ENCODE results near the gene ZNF709. TPM values are rescaled to one million over a fixed set of nuclear protein-coding genes. Genes with fewer than 3 reads are reported as not detected.
"Not testable (repeated sequence)": the region's sequence is repeated elsewhere in the genome, so short reads cannot be mapped to it uniquely, and the experiment has no call there.

Gene ZNF709
- total and polyA plus RNA-seq, 4 donors: 0.64 to 14.6 (median 1.9) TPM

- Histone ChIP-seq H3K4me3 (no peak overlapping the region), H3K27ac (ENCODE audit: low read depth in 1 of 2, low read length in 1 of 2) (no peak overlapping the region), H3K27me3 (ENCODE audit: control insufficient read depth in 3 of 3, insufficient read depth in 3 of 3, low read length in 2 of 3) (no peaks in the 10 kb centered on the region), H3K9me3 (ENCODE audit: control insufficient read depth in 4 of 4, insufficient read depth in 3 of 4, low read length in 3 of 4) (no peaks in the 10 kb centered on the region), H3K36me3 (ENCODE audit: control insufficient read depth in 4 of 4, insufficient read depth in 4 of 4, low read length in 4 of 4) (peaks cover 0 to 2% (median 0%) of the 10 kb centered on the region in 4 donors), H3K4me1 (ENCODE audit: control insufficient read depth in 5 of 5, insufficient read depth in 5 of 5, low read length in 5 of 5) (peaks cover 3 to 20% (median 7%) of the 10 kb centered on the region in 5 donors), H3K9ac (ENCODE audit: insufficient read depth in 1 of 2, low read length in 2 of 2) (peak overlapping the region in 1 of 2 donors; percentile 47)
- 39 to 57% methylated on average over 4 of the region's 4 CpGs for WGBS, 2 donors
- no peak for ATAC-seq (ENCODE audit: insufficient read depth, low FRiP score)
- TF ChIP-seq CTCF (IDR thresholded peaks at IDR 0.05; ENCODE audit: control extremely low read depth, extremely low read depth): no peak
- DNase-seq: no peak
Measured at GRCh38 chr19:12481781-12482508, 2.7 kb downstream of the ZNF709 start.

- no peak overlapping the region for H3K9ac ChIP-seq (ENCODE audit: insufficient read depth in 1 of 2, low read length in 2 of 2)
- DNase-seq: no peak
- H3K27me3 ChIP-seq (ENCODE audit: control insufficient read depth in 3 of 3, insufficient read depth in 3 of 3, low read length in 2 of 3): no peaks in the 10 kb centered on the region
- H3K27ac ChIP-seq (ENCODE audit: low read depth in 1 of 2, low read length in 1 of 2): no peak overlapping the region
- no peaks in the 10 kb centered on the region for H3K36me3 ChIP-seq (ENCODE audit: control insufficient read depth in 4 of 4, insufficient read depth in 4 of 4, low read length in 4 of 4)
- WGBS, 2 donors: 61 to 76% methylated on average over 5 of the region's 5 CpGs
- TF ChIP-seq CTCF (IDR thresholded peaks at IDR 0.05; ENCODE audit: control extremely low read depth, extremely low read depth): no peak
- no peak overlapping the region for H3K4me3 ChIP-seq
- H3K9me3 ChIP-seq (ENCODE audit: control insufficient read depth in 4 of 4, insufficient read depth in 3 of 4, low read length in 3 of 4): peaks cover 0 to 3% (median 0%) of the 10 kb centered on the region in 4 donors
- ATAC-seq (ENCODE audit: insufficient read depth, low FRiP score): no peak
- H3K4me1 ChIP-seq (ENCODE audit: control insufficient read depth in 5 of 5, insufficient read depth in 5 of 5, low read length in 5 of 5): peaks cover 3 to 8% (median 5%) of the 10 kb centered on the region in 5 donors
Measured at GRCh38 chr19:12478234-12478941, 6.2 kb downstream of the ZNF709 start.

GRCh38 chr19:12467651-12468050 is 17.0 kb downstream of the ZNF709 start:
- not testable (repeated sequence) for H3K9ac ChIP-seq (ENCODE audit: insufficient read depth in 1 of 2, low read length in 2 of 2); H3K4me3 ChIP-seq; H3K27ac ChIP-seq (ENCODE audit: low read depth in 1 of 2, low read length in 1 of 2); ATAC-seq (ENCODE audit: insufficient read depth, low FRiP score); DNase-seq; H3K4me1 ChIP-seq (ENCODE audit: control insufficient read depth in 5 of 5, insufficient read depth in 5 of 5, low read length in 5 of 5); H3K27me3 ChIP-seq (ENCODE audit: control insufficient read depth in 3 of 3, insufficient read depth in 3 of 3, low read length in 2 of 3)
- H3K36me3 ChIP-seq (ENCODE audit: control insufficient read depth in 4 of 4, insufficient read depth in 4 of 4, low read length in 4 of 4): peaks cover 0 to 35% (median 28%) of the 10 kb centered on the region in 4 donors
- 97 to 98% methylated on average over 22 to 33 of the region's 33 CpGs for WGBS, 2 donors
- peaks cover 13 to 37% (median 28%) of the 10 kb centered on the region in 4 donors for H3K9me3 ChIP-seq (ENCODE audit: control insufficient read depth in 4 of 4, insufficient read depth in 3 of 4, low read length in 3 of 4)

- DNase-seq (no peak), ATAC-seq (ENCODE audit: insufficient read depth, low FRiP score) (no peak)
- H3K9ac ChIP-seq (ENCODE audit: insufficient read depth in 1 of 2, low read length in 2 of 2): no peak overlapping the region
- no peak overlapping the region for H3K27ac ChIP-seq (ENCODE audit: low read depth in 1 of 2, low read length in 1 of 2)
- no peaks in the 10 kb centered on the region for H3K27me3 ChIP-seq (ENCODE audit: control insufficient read depth in 3 of 3, insufficient read depth in 3 of 3, low read length in 2 of 3)
- peaks cover 9 to 37% (median 32%) of the 10 kb centered on the region in 4 donors for H3K9me3 ChIP-seq (ENCODE audit: control insufficient read depth in 4 of 4, insufficient read depth in 3 of 4, low read length in 3 of 4)
- WGBS, 2 donors: 77 to 96% methylated on average over 5 of the region's 5 CpGs
- no peak for TF ChIP-seq CTCF (IDR thresholded peaks at IDR 0.05; ENCODE audit: control extremely low read depth, extremely low read depth)
- no peaks in the 10 kb centered on the region for H3K4me1 ChIP-seq (ENCODE audit: control insufficient read depth in 5 of 5, insufficient read depth in 5 of 5, low read length in 5 of 5)
- H3K4me3 ChIP-seq: no peak overlapping the region
- peaks cover 0 to 43% (median 31%) of the 10 kb centered on the region in 4 donors for H3K36me3 ChIP-seq (ENCODE audit: control insufficient read depth in 4 of 4, insufficient read depth in 4 of 4, low read length in 4 of 4)
Measured at GRCh38 chr19:12465211-12465610, 19.4 kb downstream of the ZNF709 start.
